GM19467 (cell line): ENCODE results near the gene ZBTB7B.
A peak's percentile ranks its signal among the peaks of the same experiment; 100 is the strongest.
"Not testable (repeated sequence)": the region's sequence is repeated elsewhere in the genome, so short reads cannot be mapped to it uniquely, and the experiment has no call there.

ENCODE experiments used
- ATAC-seq: cut with Tn5 transposase; IDR thresholded peaks from one replicate; pipeline ENCODE4 v1.9.1; 2021; ENCODE audit warnings: mild to moderate bottlenecking, moderate library complexity; ENCODE audit not compliant: unreplicated experiment

ZBTB7B gene

DNA sequence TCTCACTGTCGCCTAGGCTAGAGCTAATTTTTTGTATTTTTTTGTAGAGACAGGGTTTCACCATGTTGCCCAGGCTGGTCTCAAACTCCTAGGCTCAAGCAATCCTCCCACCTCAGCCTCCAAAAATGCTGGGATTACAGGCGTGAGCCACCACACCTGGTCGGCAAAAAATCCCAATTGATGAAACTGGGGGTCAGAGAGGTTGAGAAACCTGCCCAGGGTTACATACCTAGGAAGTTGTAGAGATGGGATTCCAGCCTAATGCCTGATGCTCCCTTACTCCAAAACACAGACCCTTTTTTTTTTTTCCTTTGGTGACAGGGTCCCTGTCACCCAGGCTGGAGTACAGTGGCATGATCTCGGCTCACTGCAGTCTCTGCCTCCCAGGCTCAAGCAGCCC is 15.9 kb upstream of the ZBTB7B start:
- not testable (repeated sequence) for ATAC-seq

- ATAC-seq: no peak
Observed at GRCh38 chr1:154987326-154987725, 15.3 kb upstream of the ZBTB7B start.

GRCh38 chr1:154988058-154988954 is 14.3 kb upstream of the ZBTB7B start:
- ATAC-seq: no peak

GRCh38 chr1:154989195-154989860 is 13.3 kb upstream of the ZBTB7B start:
- ATAC-seq: no peak

GRCh38 chr1:154990276-154990675 is 12.3 kb upstream of the ZBTB7B start:
- no peak for ATAC-seq

DNA sequence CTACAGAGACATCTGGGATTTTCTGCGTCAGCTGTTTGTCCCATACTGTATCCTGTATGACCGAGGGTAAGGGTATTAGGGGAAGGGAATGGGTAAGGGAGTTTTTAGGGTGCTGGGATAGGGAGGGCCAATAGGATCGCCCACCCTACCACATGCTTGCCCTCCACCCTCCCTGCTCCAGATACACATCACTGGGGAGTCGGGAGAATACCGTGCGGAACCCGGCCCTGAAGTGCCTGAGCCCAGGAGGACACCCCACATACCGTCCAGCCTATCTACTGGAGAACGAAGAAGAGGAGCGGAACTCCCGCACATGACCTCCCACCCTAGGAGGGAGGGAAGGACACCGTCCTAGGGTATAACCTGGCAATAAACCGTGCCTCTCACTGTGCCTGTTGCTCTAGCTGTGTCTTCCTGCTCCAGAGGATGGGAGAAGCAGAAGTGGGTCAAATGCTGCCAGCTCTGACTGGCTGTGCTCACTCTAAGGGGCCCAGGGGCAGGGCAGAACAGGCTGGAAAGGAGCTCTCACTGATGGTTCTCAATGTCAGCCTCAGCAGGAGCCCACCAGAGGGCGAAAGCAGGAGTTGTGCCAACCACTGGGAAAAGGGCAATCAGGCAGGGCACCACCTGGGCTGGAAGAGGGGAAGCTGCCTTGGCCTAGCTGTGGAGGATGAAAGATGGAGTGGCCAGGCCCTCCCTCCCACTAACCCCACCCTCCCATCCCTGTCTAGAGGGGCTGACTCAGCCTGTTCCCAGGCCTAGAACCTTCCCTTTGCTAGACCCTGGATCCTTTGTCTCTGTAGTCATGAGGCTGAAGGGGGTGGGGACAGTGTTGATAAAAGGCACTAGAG is 9.7 kb upstream of the ZBTB7B start:
- no peak for ATAC-seq

- no peak for ATAC-seq
Observed at GRCh38 chr1:154993572-154994268, 8.9 kb upstream of the ZBTB7B start, which contains the start of gene LENEP. TSS of gene LENEP (plus strand) at chr1:154993586. CDS start at chr1:154993608, 22 bp downstream.

DNA sequence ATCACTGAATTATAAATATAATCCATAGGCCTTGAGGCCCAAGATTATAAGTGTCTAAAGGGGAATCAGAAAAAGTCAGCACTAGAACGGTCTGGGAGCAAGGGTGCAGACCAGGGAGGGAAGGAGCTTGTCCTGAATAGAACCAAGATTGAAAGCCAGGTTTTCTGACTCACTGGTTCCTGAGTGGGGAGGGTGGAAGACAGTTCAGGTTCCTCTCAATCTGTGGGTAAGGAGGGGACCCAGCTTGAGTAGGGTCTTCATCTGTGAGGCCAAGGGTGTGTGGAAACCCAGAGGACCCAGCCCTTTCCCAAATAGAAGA is 8.4 kb upstream of the ZBTB7B start:
- ATAC-seq: no peak

DNA sequence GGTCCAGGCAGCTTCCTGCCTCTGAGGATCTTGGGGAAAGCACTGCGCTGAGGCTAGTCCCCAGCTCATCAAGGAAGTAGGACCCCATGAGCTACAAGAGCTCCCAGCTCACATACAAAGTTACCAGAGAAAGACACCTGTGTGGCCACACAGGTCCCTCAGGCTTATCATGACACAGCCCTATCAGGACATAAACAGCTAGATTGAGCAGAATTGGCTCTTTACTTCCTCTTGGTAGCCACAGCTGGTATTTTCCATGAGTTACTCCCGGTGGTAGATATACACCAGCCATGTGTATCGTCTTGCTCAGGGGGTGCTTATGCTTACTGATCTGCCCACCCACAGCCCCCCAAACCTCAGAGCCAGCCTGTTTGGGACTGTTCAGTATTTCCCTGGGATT is 8.0 kb upstream of the ZBTB7B start:
- no peak for ATAC-seq

DNA sequence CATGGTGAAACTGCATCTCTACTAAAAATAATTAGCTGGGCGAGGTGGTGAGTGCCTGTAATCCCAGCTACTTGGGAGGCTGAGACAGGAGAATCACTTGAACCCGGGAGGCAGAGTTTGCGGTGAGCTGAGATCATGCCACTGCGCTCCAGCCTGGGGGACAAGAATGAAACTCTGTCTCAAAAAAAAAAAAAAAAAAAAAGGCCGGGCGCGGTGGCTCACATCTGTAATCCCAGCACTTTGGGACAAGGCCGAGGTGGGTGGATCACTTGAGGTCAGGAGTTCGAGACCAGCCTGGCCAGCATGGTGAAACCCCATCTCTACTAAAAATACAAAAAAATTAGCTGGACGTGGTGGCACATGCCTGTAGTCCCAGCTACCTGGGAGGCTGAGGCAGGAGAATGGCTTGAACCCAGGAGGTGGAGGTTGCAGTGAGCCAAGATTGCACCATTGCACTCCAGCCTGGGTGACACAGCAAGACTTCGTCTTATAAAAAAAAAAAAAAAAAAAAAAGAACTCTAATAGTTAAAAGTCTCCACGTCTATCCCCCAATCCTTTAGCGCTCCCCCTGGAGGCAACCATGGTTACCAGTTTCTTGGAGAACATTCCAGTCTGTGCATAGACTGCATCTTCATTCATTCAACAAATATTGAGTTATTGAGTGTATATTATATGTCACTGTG is 7.2 kb upstream of the ZBTB7B start:
- ATAC-seq: not testable (repeated sequence)

- ATAC-seq: no peak
Observed at GRCh38 chr1:154996966-154997701, 5.5 kb upstream of the ZBTB7B start.

GRCh38 chr1:154998201-154998780 is 4.3 kb upstream of the ZBTB7B start:
- ATAC-seq: no peak

- ATAC-seq: no peak
Observed at GRCh38 chr1:154998818-154999570, 3.6 kb upstream of the ZBTB7B start.

DNA sequence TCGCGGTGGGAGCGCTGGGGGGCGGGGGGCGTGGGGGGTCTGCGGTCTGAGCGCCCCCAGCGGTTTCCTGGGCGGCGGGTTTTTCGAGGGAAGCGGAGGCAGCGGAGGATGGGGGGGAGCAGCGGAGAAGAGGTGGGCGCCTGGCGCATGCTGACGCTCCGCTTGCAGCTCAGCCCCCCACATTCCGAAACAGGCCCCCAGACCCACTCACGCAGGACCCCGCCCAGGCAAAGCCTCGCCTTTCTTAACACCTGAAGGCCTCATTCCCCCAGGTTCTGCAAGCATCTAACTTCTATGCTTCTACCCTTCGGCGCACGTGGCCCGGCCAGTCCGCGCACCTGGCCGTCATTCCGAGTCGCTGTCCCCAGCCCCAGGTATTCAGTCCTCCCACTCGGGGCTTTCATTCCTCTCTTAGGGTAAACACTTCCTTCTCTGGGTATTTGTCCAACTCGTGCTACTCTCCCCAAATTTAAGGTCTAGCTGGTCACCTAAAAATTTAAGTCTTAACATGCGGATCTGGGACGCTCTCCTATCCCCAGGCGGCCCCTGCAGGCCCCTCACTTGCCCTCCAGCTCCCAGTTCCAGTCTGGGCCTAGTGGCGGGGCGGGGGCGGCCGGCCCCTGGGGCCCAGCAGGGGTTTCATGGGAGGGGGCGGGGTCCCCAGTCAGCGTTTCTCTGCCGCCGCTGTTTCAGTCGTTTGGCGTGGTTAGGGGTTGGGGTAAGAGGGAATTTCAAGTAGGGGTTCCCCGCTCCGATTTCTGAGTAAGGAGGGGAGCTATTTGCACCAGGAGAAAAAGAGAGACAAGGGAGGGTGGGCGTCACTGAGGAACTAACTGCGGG is 2.8 kb upstream of the ZBTB7B start:
- no peak for ATAC-seq

GRCh38 chr1:155000411-155000725 is 2.2 kb upstream of the ZBTB7B start:
- ATAC-seq: no peak

DNA sequence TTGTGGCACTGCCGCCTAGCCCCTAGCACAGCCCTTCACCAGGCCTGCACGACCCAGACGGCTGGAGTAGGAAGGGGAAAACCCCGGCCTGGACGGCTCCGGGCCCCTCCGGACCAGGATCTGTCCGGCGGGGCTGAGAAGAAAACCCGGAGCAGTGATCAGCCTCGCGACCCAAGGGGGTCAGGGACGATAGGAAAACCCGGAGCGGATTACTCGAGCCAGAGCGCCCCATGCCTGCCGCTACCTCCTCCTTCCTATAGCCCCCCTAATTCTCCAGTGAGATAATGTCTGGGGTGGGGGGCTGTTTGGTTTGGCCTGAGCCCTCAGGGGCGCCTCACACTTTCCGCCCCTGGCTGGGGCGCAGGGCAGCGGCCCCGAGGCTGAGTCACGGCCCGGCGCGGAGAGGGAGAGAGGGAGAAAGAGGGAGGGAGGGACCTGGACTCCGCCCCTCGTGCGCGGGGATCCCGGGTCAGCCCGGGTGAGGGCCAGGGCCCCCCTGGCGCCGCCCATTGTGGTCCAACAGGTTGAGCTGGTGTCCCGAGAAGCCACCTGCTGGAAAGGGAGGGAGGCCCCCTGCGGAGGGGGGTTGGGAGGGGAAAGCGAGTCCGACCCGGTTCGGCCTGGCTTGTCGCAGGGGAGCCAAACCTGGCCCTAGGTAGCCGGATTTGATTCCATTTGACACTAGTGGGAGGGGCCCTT is 1.7 kb upstream of the ZBTB7B start:
- peak; percentile 32 for ATAC-seq

GRCh38 chr1:155001425-155001674 is 1.3 kb upstream of the ZBTB7B start:
- ATAC-seq: peak; percentile 5
